Peyer's patch (tissue), 4 donors: ENCODE results near the gene NBPF20. TPM values are rescaled to one million over a fixed set of nuclear protein-coding genes. Genes with fewer than 3 reads are reported as not detected.
"Not testable (repeated sequence)": the region's sequence is repeated elsewhere in the genome, so short reads cannot be mapped to it uniquely, and the experiment has no call there.

Experiments used
- DNase-seq, 3 donors: peaks; one replicate each; pipeline ENCODE4 v3.0.0-alpha.2; 2017 to 2019
- H3K27ac ChIP-seq, 4 donors: fragments of 200-600 bp; sonication (generic); one replicate each; pipeline ENCODE4 v1.5.1; 2016 to 2019
- H3K27me3 ChIP-seq, 2 donors: fragments of 200-600 bp; sonication (generic); one replicate each; pipeline ENCODE4 v1.5.1; 2019
- H3K36me3 ChIP-seq, 3 donors: fragments of 200-600 bp; sonication (generic); one replicate each; pipeline ENCODE4 v1.5.1; 2016 to 2019
- H3K4me1 ChIP-seq, 4 donors: fragments of 200-600 bp; sonication (generic); one replicate each; pipeline ENCODE4 v1.5.1; 2016 to 2019
- H3K4me3 ChIP-seq, 4 donors: fragments of 200-600 bp; sonication (generic); 1 replicate in 3 of 4; 2 replicates in 1 of 4; pipeline ENCODE4 v1.5.1; 2016 to 2019; ENCODE audit warnings: mild to moderate bottlenecking in 1 of 4
- H3K9me3 ChIP-seq, 4 donors: fragments of 200-600 bp; sonication (generic); one replicate each; pipeline ENCODE4 v1.5.1; 2016 to 2019; ENCODE audit warnings: mild to moderate bottlenecking in 1 of 4
- POLR2A ChIP-seq, 2 donors: fragments of 450-650 bp; IDR thresholded peaks; one replicate each; pipeline ENCODE4 v1.5.1; 2017; ENCODE audit warnings: antibody characterized with exemption in 2 of 2, mild to moderate bottlenecking in 2 of 2, moderate library complexity in 2 of 2
- total RNA-seq, 4 donors: library from RNA; depleted of rRNA; stranded (reverse); fragments of >200 nt; gene quantifications; one replicate each; pipeline ENCODE4 v1.1.0, GENCODE V29; 2016
- TF ChIP-seq, protein P1 (sequence below), 6 experiments: fragments of 450-650 bp in 4 of 6; fragments of 200-600 bp in 2 of 6; sonication (generic) in 1 of 6; IDR thresholded peaks; one replicate each; pipeline ENCODE4 v1.5.1; 2017 to 2019; ENCODE audit warnings: antibody characterized with exemption in 6 of 6, mild to moderate bottlenecking in 3 of 6, moderate library complexity in 1 of 6

The NBPF20 gene, protein sequence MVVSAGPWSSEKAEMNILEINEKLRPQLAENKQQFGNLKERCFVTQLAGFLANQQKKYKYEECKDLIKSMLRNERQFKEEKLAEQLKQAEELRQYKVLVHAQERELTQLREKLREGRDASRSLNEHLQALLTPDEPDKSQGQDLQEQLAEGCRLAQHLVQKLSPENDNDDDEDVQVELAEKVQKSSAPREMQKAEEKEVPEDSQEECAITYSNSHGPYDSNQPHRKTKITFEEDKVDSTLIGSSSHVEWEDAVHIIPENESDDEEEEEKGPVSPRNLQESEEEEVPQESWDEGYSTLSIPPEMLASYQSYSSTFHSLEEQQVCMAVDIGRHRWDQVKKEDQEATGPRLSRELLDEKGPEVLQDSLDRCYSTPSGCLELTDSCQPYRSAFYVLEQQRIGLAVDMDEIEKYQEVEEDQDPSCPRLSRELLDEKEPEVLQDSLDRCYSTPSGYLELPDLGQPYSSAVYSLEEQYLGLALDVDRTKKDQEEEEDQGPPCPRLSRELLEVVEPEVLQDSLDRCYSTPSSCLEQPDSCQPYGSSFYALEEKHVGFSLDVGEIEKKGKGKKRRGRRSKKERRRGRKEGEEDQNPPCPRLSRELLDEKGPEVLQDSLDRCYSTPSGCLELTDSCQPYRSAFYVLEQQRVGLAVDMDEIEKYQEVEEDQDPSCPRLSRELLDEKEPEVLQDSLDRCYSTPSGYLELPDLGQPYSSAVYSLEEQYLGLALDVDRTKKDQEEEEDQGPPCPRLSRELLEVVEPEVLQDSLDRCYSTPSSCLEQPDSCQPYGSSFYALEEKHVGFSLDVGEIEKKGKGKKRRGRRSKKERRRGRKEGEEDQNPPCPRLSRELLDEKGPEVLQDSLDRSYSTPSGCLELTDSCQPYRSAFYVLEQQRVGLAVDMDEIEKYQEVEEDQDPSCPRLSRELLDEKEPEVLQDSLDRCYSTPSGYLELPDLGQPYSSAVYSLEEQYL (N-terminal part only)
- 10 to 100 TPM in 1 of 4 donors, 1 to 10 TPM in 3; 1.6 to 10.7 (median 5.5) TPM for total RNA-seq

- H3K27ac ChIP-seq = peak within 1 kb of the TSS in 3 of 4 donors; percentile 22 to 71 (median 69)
- TF ChIP-seq, protein P1, sequence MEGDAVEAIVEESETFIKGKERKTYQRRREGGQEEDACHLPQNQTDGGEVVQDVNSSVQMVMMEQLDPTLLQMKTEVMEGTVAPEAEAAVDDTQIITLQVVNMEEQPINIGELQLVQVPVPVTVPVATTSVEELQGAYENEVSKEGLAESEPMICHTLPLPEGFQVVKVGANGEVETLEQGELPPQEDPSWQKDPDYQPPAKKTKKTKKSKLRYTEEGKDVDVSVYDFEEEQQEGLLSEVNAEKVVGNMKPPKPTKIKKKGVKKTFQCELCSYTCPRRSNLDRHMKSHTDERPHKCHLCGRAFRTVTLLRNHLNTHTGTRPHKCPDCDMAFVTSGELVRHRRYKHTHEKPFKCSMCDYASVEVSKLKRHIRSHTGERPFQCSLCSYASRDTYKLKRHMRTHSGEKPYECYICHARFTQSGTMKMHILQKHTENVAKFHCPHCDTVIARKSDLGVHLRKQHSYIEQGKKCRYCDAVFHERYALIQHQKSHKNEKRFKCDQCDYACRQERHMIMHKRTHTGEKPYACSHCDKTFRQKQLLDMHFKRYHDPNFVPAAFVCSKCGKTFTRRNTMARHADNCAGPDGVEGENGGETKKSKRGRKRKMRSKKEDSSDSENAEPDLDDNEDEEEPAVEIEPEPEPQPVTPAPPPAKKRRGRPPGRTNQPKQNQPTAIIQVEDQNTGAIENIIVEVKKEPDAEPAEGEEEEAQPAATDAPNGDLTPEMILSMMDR (IDR thresholded peaks at IDR 0.05) = no peak
- peak in 1 of 2 donors; percentile 34 for TF ChIP-seq POLR2A (IDR thresholded peaks at IDR 0.05)
Observed at GRCh38 chr1:145425436-145426029, at the start of gene NBPF20. TSS of gene NBPF20 (minus strand) at chr1:145425603. CDS start at chr1:145405272, 20,331 bp downstream.

DNA sequence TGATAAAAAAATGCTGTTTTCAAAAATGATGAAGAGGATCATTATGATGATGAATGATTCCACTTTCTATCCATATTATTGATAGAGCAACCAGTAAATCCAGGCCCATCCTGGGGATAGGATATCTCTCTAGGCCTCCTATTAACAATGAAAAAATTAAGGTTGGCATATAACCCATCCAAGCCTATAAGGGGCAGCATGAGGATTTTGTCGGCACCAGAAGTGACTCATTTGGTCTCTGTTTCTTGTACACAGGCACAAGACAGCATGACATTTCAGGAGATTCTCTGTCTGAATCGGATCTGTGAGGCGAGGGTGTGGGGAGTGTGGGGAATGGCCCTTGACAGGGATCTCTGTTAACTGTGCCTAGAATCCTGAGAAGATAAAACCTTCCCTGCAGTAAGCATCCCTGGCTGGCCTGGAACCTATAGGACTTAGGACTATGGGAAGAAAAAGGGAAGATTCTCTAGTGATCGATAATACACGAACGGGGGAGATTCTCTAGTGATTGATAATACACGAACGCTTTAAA lies 49.5 kb upstream of the NBPF20 start:
- not testable (repeated sequence) for H3K4me1 ChIP-seq, DNase-seq, H3K4me3 ChIP-seq, H3K36me3 ChIP-seq, H3K27me3 ChIP-seq, H3K27ac ChIP-seq, H3K9me3 ChIP-seq

More at GRCh38 chr1:145425436-145426029, at the start of gene NBPF20:
- Histone ChIP-seq H3K9me3 (peaks cover 0 to 11% (median 4%) of the 10 kb centered on the region in 4 donors), H3K36me3 (no peaks in the 10 kb centered on the region), H3K4me3 (peak within 1 kb of the TSS; percentile 43 to 83 (median 62)), H3K4me1 (peaks cover 0 to 6% (median 0%) of the 10 kb centered on the region in 4 donors), H3K27me3 (no peaks in the 10 kb centered on the region)
- DNase-seq = peak; percentile 78 to 94 (median 84)

GRCh38 chr1:145472731-145473130 lies 47.3 kb upstream of the NBPF20 start:
- DNase-seq, H3K9me3 ChIP-seq, H3K27me3 ChIP-seq, H3K36me3 ChIP-seq, H3K4me3 ChIP-seq, H3K4me1 ChIP-seq, H3K27ac ChIP-seq: not testable (repeated sequence)

DNA sequence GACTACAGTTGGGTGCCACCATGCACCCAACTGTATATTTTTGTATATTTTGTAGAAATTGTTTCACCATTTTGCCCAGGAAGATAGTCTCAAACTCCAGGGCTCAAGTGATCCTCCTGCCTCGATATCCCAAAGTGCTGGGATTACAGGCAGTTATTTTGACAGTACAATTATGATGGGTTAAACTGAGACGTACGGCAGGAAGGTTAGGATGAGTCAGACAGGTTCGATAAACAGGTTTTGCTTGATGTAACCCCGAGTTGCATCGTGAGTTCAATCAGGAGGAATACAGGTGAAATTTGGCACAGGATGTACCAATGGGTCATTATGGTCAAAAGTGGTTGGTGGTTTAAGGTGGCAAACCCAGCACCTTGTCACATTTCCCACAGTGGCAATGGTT lies 46.0 kb upstream of the NBPF20 start:
- H3K4me3 ChIP-seq, H3K4me1 ChIP-seq, DNase-seq, H3K36me3 ChIP-seq, H3K9me3 ChIP-seq, H3K27ac ChIP-seq, H3K27me3 ChIP-seq: not testable (repeated sequence)

- Histone ChIP-seq H3K27ac (peak overlapping the region in 2 of 4 donors; percentile 51 to 55), H3K4me3 (peak overlapping the region; percentile 32 to 50 (median 43))
- H3K9me3 ChIP-seq, H3K4me1 ChIP-seq, H3K27me3 ChIP-seq, H3K36me3 ChIP-seq: not testable (repeated sequence)
- peak; percentile 52 to 92 (median 82) for DNase-seq
- peak; percentile 85 to 88 for TF ChIP-seq POLR2A (IDR thresholded peaks at IDR 0.05)
- TF ChIP-seq, protein P1 (IDR thresholded peaks at IDR 0.05) = peak in 1 of 6 experiments; percentile 8
Observed at GRCh38 chr1:145465405-145466144, 40.2 kb upstream of the NBPF20 start.

GRCh38 chr1:145464708-145465336 lies 39.4 kb upstream of the NBPF20 start:
- not testable (repeated sequence) for H3K4me1 ChIP-seq, H3K9me3 ChIP-seq, DNase-seq, H3K27me3 ChIP-seq, H3K27ac ChIP-seq, H3K36me3 ChIP-seq
- peak overlapping the region; percentile 32 to 50 (median 43) for H3K4me3 ChIP-seq

GRCh38 chr1:145464017-145464416 lies 38.6 kb upstream of the NBPF20 start:
- not testable (repeated sequence) for H3K36me3 ChIP-seq, H3K4me1 ChIP-seq, H3K4me3 ChIP-seq, H3K9me3 ChIP-seq, DNase-seq, H3K27me3 ChIP-seq, H3K27ac ChIP-seq

GRCh38 chr1:145460684-145461083 lies 35.3 kb upstream of the NBPF20 start:
- H3K4me3 ChIP-seq, H3K27ac ChIP-seq, H3K9me3 ChIP-seq, H3K27me3 ChIP-seq, H3K4me1 ChIP-seq, H3K36me3 ChIP-seq, DNase-seq: not testable (repeated sequence)

DNA sequence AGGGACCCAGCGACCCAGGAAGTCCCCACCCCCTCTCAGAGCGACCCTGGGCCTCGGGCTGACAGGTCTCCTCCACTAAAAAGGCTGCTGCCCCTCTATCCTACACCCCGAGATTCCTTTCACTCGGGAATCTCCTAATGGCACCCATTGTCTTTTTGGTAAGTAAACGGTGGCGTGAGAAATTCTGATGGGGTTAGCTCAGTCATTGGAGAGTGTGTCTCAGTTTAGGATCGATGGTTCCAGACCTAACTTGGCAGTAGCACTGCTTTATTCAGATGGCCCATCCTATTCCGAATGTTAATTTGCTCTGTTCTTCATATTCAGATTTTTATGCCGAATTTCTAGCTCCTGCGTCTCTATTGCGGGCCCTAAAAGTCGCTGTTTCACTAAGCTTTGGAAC lies 34.6 kb upstream of the NBPF20 start:
- not testable (repeated sequence) for H3K4me1 ChIP-seq, H3K27ac ChIP-seq, H3K4me3 ChIP-seq, H3K9me3 ChIP-seq, H3K27me3 ChIP-seq, H3K36me3 ChIP-seq, DNase-seq

DNA sequence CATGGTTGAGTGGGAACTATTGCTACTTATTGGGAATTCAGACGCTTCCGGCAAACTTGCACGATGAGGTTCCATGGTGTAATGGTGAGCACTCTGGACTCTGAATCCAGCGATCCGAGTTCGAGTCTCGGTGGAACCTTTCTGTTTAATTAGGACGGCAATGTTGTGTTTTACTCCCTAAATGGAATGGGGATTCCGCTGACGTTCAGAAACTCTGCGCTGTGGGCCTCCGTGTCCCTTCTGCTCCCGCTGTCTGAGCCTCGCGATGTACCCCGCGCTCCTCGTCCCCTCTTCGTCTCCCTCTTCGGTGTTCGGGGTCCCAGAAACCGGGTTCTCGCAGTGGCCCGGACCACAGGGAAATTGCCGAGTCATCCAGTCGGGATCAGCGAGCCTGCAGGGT lies 34.2 kb upstream of the NBPF20 start:
- H3K36me3 ChIP-seq, H3K4me1 ChIP-seq, H3K9me3 ChIP-seq, DNase-seq, H3K27me3 ChIP-seq, H3K4me3 ChIP-seq, H3K27ac ChIP-seq: not testable (repeated sequence)

DNA sequence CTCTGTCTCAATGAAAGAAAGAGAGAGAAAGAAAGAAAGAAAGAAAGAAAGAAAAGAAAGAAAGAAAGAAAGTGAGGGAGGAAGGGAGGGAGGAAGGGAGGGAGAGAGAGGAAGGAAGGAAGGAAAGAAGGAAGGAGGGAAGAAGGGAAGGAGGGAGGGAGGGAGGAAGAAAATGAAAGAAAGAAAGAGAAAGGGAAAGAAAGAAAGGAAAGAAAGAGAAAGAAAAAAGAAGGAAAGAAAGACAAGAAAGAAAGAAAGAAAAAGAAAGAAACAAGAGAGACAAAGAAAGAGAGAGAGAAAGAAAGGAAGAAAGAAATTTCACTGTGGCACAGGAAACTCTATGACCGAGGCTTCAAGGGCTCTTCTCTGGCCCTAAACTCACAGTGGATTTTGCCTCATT lies 33.7 kb upstream of the NBPF20 start:
- H3K4me1 ChIP-seq, DNase-seq, H3K4me3 ChIP-seq, H3K27me3 ChIP-seq, H3K36me3 ChIP-seq, H3K27ac ChIP-seq, H3K9me3 ChIP-seq: not testable (repeated sequence)
